HG03159 (cell line): ENCODE data around the gene TNIP2.
"Not testable (repeated sequence)": the region's sequence is repeated elsewhere in the genome, so short reads cannot be mapped to it uniquely, and the experiment has no call there.

Experiments used
- ATAC-seq: cut with Tn5 transposase; IDR thresholded peaks from one replicate; pipeline ENCODE4 v1.9.1; 2021; ENCODE audit warnings: mild to moderate bottlenecking, moderate library complexity; ENCODE audit not compliant: unreplicated experiment

TNIP2 gene

DNA sequence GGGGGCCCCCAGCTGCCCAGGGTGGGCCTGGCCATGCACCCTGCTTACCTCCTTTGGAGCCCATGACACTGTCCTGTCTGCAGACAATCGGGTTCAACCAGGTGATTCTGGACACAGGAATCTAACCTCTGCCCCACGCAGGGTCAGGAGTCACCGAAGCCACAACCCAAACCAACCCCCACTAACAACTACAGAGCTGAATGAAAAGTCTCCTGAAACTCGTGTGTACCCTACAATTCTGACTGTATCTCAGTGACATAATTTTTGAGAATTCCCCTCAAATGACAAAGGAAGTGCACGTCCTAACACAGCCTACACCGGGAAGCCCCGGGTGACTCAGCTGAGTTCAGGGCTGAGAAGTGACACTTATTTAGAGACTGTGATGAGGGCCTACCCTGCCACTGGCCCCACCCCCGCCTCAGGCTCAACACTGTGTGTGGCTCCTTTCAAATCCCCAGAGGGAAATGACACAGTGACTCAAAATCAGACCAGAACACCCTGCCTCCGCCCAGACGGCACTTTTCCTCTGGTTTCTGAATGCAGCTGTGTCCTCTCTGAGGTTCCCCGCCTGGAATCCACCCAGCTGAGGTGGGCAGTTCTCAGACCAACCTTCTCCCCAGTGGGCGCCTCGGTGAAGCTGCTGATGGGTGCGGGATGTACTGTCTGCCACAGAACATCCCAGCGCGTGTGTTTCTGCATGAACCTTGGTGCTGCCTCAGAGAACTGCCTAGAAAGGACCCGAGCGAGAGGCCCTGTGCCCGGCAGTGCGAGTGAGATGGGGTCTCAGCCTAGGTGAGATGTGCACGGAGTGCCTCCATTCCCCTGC lies 9.9 kb downstream of the TNIP2 start:
- ATAC-seq, result peak; percentile 84

DNA sequence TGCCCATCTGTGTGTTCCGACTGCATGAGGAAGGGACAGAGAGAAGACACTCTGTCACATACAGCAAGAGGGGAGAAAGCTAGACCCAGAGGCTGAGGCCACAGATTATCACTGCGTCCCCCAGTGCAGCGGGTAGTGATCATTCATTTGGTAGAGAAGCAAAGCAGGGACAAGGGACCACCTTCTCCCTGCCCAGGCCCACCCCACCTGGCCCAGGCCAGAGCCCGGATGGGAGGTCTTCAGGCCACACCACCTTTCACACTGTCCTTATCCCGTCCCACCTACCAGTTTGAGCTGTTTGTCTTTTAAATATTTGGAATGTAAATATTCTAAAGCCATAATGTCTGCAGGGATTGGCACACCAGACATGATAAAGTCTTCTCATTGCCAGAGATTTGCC lies 10.6 kb downstream of the TNIP2 start:
- ATAC-seq, result no peak

DNA sequence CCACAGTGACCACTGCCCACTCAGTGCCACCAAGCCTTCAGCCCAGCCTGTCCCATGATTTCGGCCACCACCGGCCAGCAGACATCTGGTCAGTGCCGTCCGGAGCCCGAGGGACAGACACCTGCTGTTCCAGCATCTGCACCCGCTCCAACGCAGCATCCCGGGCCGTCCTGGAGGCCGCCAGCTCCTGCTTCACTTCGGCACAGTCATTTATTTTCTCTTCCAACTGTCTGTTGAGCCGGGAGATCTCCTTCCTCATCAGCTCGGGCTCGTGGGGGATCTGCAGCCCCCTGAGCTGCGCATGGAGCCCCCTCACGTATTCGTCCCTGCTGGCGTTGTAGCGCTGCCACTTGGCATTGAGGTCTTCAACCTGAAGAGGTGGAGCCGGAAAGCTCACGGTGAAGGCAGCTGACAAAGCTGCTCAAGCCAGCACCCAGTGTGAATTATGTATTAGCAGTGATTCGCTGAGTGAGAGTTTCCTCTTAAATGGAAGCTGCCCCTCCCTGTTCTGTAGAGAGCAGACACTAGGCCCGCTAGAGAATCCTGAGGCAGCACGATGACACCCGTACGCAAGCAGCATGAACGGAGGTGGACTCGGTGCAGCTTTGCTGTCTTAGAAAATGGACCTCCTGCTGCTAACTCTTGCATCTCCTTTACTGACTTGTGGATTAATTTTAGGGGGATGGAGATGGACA lies 11.4 kb downstream of the TNIP2 start:
- ATAC-seq, result no peak

GRCh38 chr4:2743518-2744445 lies 12.4 kb downstream of the TNIP2 start:
- no peak for ATAC-seq

GRCh38 chr4:2742823-2743517 lies 13.2 kb downstream of the TNIP2 start:
- no peak for ATAC-seq

DNA sequence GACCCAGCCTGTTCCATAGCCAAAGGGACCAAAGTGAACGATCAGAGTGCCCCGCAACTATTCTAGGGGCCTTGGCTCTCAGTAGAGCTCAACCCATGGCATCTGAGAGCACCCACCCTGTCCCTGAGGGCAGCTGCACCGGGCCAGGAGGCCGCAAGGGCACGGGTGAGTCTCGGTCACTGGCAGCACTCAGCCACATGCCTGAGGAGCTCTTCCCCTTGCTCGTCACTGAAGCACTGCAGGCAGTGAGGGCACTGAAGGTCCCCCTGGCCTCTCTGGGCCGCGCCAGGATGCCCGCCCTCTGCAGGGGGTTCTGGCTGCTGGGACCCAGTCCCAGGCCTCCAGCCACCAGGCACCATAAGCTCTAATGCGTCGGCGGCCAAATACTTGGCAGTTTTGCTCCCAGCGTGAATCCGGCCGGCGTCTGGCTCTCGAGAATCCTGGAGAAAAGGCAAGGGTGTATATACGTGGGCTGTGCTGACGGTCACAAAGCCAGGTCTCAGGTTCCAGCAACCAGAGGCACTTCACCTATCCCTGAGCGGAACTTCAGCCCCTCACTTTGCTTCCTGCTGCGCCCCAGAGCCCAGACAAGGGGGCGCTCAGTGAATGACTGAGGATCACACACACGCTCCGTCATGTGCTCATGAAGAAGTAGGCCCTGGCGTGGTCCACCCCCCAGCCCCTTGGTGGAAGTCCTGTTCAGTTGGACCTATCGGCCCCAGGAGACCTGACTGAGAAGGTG lies 13.9 kb downstream of the TNIP2 start:
- no peak for ATAC-seq

DNA sequence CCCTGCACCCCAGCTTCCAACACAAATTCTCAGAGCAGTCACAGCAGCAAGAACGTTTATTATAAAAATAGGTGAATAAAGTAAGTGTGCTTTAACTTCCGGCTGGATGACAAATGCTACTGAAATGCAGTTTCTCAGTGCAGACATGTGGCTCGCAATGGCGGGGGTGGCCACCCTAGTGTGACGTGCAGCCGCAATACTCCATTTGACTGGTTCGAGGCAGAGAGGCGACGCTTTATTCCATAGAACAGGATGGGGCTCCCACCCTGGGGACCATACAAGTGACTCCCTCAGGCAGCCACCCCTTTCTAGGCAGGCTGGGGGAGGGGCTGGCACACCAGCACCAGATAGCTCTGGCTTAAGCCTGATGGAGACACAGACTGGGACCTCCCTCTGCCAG lies 14.5 kb downstream of the TNIP2 start:
- no peak for ATAC-seq

- not testable (repeated sequence) for ATAC-seq
Observed at GRCh38 chr4:2738296-2738695, 17.8 kb downstream of the TNIP2 start.

DNA sequence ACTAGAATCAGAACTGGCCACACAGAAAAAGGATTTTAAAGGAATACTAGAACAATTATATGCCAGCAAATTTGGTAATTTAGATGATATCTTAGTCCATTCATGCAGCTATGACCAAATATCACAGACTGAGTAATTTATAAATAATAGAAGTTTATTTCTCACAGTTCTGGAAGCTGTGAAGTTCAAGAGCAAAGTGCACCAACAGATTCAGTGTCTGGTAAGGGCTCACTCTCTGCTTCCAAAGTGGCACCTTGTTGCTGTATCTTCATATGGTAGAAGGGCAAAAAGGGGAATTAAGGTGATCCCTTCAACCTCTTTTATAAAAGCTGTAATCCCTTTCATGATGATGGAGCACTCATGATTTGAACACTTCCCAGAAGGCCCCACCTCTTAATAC lies 20.3 kb downstream of the TNIP2 start:
- ATAC-seq, result no peak

- ATAC-seq, result no peak
Observed at GRCh38 chr4:2734612-2735011, 21.5 kb downstream of the TNIP2 start.

DNA sequence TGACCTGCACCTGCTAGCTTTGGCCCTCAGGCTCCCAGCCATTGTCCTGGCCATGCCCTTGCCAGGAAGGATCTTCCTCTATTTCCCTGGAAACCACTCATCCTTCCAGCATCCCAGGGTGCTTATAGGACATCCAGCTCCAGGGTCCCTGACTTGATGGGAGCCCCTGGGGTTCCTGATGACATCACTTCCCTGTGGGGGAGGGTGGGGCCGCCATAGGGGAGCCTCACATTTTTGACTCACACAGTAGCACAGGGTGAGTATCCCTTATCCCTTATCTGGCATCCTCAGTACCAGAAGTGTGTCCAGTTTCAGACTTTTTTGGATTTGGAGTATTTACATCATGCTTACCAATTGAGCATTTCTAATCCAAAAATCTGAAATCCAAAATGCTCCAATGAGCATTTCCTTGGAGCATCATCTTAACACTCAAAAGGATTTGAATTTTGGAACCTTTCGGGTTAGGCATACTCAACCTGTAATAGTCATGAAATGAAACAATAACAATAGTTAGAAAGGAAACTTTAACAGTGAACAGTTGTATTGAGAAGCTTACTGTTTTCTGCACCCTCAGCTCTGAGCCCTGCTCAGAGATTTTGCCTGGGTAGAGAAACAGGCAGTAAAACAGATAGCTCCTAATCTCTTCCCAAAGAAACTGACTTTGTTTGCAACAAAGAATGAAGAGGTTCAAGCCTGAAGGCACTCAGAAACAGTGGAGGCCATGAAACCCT lies 22.1 kb downstream of the TNIP2 start:
- no peak for ATAC-seq

GRCh38 chr4:2733001-2733843 lies 22.9 kb downstream of the TNIP2 start:
- ATAC-seq, result no peak

DNA sequence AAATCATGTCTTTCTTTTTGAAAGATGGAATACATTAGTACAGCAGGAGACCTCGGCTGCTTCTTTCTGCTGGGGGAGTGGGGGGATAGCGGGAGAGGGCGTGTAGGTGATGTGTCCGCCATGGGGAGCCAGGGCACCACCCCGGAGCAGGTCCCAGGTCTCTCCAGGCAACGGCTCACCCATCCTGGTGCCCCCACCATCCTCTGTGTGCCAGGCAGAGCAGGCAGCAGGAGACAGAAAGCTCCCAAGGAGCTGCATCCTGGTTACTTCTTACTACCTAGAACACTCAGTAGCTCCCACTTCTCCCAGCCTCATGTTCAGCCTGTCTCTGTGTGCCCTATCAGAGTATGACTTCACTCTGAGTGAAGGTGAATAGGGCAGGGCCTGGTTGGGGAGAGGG lies 23.6 kb downstream of the TNIP2 start:
- ATAC-seq, result no peak

DNA sequence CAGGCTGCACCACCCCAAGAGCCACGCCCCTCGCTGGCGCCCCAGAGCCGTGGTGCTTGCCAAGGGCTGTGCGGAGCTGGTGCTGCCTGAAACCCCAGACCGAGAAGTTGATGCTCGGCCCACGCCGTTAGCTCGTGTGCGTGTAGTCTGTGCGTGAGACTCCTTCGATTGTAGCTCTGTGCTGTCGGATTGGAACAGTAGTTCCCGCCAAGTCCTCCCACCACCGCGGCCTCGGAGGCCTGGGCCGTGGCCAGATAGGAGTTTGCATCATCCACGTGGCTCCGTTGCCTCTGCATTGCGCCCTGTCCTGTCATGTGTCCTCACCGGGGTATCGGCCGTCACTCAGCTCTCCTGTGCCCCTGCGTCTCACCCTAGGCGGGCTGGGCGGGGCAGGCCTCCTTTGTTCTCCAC lies 24.2 kb downstream of the TNIP2 start:
- ATAC-seq, result no peak

DNA sequence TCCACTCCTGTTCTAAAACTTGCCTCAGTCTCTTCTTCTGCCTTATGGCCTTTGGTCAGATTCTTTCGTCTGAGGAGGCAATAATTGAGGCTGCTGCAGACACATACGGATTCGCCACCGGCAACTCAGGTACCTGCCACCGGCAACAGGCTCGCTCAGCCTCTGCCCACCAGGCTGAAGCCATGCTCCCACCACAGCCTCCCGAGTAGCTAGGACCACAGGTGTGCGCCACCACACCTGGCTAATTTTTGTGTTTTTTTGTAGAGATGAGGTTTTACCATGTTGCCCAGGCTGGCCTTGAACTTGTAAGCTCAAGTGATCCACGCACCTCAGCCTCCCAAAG lies 26.6 kb downstream of the TNIP2 start:
- no peak for ATAC-seq

DNA sequence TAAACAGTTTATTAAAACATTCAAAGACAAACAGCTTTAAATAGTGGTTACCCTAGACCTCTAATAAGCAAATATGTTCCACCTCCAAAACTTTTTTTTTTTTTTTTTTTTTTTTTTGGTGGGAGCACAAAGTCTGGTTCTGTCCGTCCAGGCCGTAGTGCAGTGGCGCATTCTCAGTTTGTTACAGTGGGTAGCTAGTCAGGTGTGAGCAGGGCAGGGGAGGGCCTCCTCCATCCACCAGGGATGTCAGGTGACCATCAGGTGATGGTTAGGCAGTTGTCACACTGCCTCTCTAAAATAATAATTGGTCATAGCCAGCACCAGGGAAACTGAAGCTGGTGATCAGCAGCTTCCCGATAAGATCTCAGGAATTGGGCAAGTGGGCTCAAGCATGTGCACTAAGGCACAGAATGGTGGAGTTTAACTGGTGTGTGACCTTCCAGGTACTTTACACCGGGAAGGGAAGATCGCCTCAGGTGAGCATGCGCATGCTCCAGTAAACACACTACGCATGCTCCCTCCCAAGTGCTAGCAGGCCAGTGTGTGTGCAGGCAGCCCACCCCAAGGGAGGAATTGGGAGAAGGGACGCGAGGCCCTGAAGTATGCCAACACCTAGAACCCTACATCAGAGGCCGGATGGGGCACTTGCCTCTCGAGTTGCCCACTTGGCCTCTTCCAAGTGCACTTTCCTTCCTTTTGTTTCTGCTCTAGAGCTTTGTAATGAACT lies 27.2 kb downstream of the TNIP2 start:
- ATAC-seq, result no peak

DNA sequence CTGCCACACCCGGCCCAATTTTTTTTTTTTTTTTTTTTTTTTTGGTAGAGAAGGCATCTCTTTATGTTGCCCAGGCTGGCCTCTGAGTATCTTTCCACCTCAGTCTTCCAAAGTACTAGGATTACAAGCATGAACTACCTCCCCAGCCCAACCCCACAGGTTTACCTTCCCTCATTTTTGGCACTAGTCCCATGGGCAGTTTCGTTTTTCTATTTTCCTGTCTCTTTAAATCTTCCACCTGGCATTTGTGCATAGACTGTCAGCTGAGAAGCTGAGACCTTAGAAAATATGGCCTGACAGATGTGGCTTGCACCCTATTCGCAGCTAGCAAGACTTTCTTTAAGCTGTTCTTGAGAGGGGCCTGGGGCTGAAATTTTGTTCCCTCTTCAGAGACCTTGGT lies 27.9 kb downstream of the TNIP2 start:
- ATAC-seq, result no peak

- ATAC-seq, result not testable (repeated sequence)
Observed at GRCh38 chr4:2726881-2727280, 29.3 kb downstream of the TNIP2 start.
